Lower leg skin (tissue), 4 donors: ENCODE measurements around the gene GBF1. TPM values are rescaled to one million over a fixed set of nuclear protein-coding genes. Genes with fewer than 3 reads are reported as not detected.

Experiments
- DNase-seq, 2 donors: peaks; one replicate each; pipeline ENCODE4 v3.0.0-alpha.2; 2019; ENCODE audit warnings: low spot score in 2 of 2
- H3K4me3 ChIP-seq: fragments of 200-600 bp; sonication (generic); 2 replicates; pipeline ENCODE4 v1.5.1; 2017; ENCODE audit warnings: mild to moderate bottlenecking, low read depth; ENCODE audit not compliant: poor library complexity, severe bottlenecking
- POLR2A ChIP-seq, 2 donors: fragments of 450-650 bp; IDR thresholded peaks; one replicate each; pipeline ENCODE4 v1.6.1; 2016 to 2017; ENCODE audit warnings: antibody characterized with exemption in 2 of 2, mild to moderate bottlenecking in 1 of 2, moderate library complexity in 1 of 2
- WGBS, 2 donors: methylation state at CpG; one replicate each; pipeline ENCODE4 v1.1.5; 2018; 5-methylcytosine and 5-hydroxymethylcytosine counted together
- intact Hi-C: fragments of 100-400 bp; cut with DNase I; formaldehyde crosslinking; loops from one replicate; pipeline ENCODE4 v1.15.0; 2023; ENCODE audit warnings: low total_unique reads
- total RNA-seq, 4 donors: library from RNA; depleted of rRNA; stranded (reverse); fragments of >200 nt; gene quantifications; one replicate each; pipeline ENCODE4 v1.1.0, GENCODE V29; 2016
- TF ChIP-seq, protein P1 (sequence below), 3 donors: fragments of 450-650 bp; IDR thresholded peaks; one replicate each; pipeline ENCODE4 v1.5.1; 2016; ENCODE audit warnings: antibody characterized with exemption in 3 of 3, mild to moderate bottlenecking in 3 of 3, moderate library complexity in 2 of 3

The GBF1 gene
- total RNA-seq, 4 donors from 2014 or later, result 30.1 to 42.6 (median 39.1) TPM

GRCh38 chr10:102310361-102311024 is 65.2 kb downstream of the GBF1 start:
- no peak overlapping the region for H3K4me3 ChIP-seq
- no peak for TF ChIP-seq POLR2A (IDR thresholded peaks at IDR 0.05)
- TF ChIP-seq, protein P1, sequence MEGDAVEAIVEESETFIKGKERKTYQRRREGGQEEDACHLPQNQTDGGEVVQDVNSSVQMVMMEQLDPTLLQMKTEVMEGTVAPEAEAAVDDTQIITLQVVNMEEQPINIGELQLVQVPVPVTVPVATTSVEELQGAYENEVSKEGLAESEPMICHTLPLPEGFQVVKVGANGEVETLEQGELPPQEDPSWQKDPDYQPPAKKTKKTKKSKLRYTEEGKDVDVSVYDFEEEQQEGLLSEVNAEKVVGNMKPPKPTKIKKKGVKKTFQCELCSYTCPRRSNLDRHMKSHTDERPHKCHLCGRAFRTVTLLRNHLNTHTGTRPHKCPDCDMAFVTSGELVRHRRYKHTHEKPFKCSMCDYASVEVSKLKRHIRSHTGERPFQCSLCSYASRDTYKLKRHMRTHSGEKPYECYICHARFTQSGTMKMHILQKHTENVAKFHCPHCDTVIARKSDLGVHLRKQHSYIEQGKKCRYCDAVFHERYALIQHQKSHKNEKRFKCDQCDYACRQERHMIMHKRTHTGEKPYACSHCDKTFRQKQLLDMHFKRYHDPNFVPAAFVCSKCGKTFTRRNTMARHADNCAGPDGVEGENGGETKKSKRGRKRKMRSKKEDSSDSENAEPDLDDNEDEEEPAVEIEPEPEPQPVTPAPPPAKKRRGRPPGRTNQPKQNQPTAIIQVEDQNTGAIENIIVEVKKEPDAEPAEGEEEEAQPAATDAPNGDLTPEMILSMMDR (IDR thresholded peaks at IDR 0.05), result no peak
- no peak for DNase-seq
- WGBS, 2 donors, result 71 to 82% methylated on average over 4 of the region's 4 CpGs
- intact Hi-C loops, result no loop called here

GRCh38 chr10:102311025-102311420 is 65.7 kb downstream of the GBF1 start:
- DNase-seq, result no peak
- WGBS, 2 donors, result 86 to 91% methylated on average over 3 of the region's 3 CpGs
- H3K4me3 ChIP-seq, result no peak overlapping the region
- intact Hi-C loops, result no loop called here
- TF ChIP-seq, protein P1 (IDR thresholded peaks at IDR 0.05), result no peak
- TF ChIP-seq POLR2A (IDR thresholded peaks at IDR 0.05), result no peak

GRCh38 chr10:102312683-102313082 is 67.4 kb downstream of the GBF1 start:
- intact Hi-C loops, result no loop called here
- 44 to 59% methylated on average over 1 of the region's 1 CpG for WGBS, 2 donors
- no peak for DNase-seq
- no peak overlapping the region for H3K4me3 ChIP-seq
- TF ChIP-seq, protein P1 (IDR thresholded peaks at IDR 0.05), result no peak
- no peak for TF ChIP-seq POLR2A (IDR thresholded peaks at IDR 0.05)

GRCh38 chr10:102313221-102313896 is 68.0 kb downstream of the GBF1 start:
- intact Hi-C loops, result no loop called here
- TF ChIP-seq, protein P1 (IDR thresholded peaks at IDR 0.05), result no peak
- no peak for TF ChIP-seq POLR2A (IDR thresholded peaks at IDR 0.05)
- WGBS, 2 donors, result 64 to 65% methylated on average over 8 of the region's 8 CpGs
- H3K4me3 ChIP-seq, result no peak overlapping the region
- no peak for DNase-seq

- WGBS, 2 donors, result 100% methylated on average over 1 of the region's 1 CpG
- intact Hi-C loops, result no loop called here
- TF ChIP-seq, protein P1 (IDR thresholded peaks at IDR 0.05), result no peak
- no peak for TF ChIP-seq POLR2A (IDR thresholded peaks at IDR 0.05)
These were observed 69.5 kb downstream of the GBF1 start for GRCh38 chr10:102314801-102315200.

More at GRCh38 chr10:102314801-102315200, 69.5 kb downstream of the GBF1 start:
- H3K4me3 ChIP-seq, result no peak overlapping the region
- no peak for DNase-seq
